A673 (cell line): ENCODE results near the gene PEPD. TPM values are rescaled to one million over a fixed set of nuclear protein-coding genes. Genes with fewer than 3 reads are reported as not detected.

Source experiments
- BruUV-seq: library from RNA; stranded (reverse); fragments of 400-500 nt; replicated peaks from 2 replicates; lab custom pipeline; 2021; lab: Mats Ljungman, UMichigan
- CTCF ChIA-PET: fragments of 300-600 bp; sonication (Branson Sonifier 250); formaldehyde crosslinking; loops from one replicate; lab custom pipeline; 2022; ENCODE audit warnings: antibody characterized with exemption; lab: Charles Lee
- POLR2A ChIA-PET: fragments of 300-600 bp; sonication (Branson Sonifier 250); formaldehyde crosslinking; loops from one replicate; lab custom pipeline; 2022; ENCODE audit warnings: antibody characterized with exemption; ENCODE audit not compliant: low non-redundant PET; lab: Charles Lee
- DNase-seq: peaks from one replicate; pipeline ENCODE4 v3.0.0-alpha.2; 2015; ENCODE audit warnings: low spot score
- H3K27ac ChIP-seq: fragments of 200-600 bp; sonication (generic); 2 replicates; pipeline ENCODE4 v1.5.1; 2016; ENCODE audit warnings: mixed run types, low read depth, mild to moderate bottlenecking, mixed read lengths, antibody characterized with exemption, low read length; ENCODE audit not compliant: poor library complexity, severe bottlenecking
- H3K27me3 ChIP-seq: fragments of 200-600 bp; sonication (generic); replicated peaks from 2 replicates; pipeline ENCODE4 v1.6.1; 2017; ENCODE audit warnings: mixed run types, low read depth, mild to moderate bottlenecking, mixed read lengths, antibody characterized with exemption, low read length; ENCODE audit not compliant: insufficient read depth, poor library complexity
- H3K36me3 ChIP-seq: fragments of 200-600 bp; sonication (generic); 2 replicates; pipeline ENCODE4 v1.6.1; 2016; ENCODE audit warnings: mixed run types, mild to moderate bottlenecking, mixed read lengths, antibody characterized with exemption, low read length; ENCODE audit not compliant: insufficient read depth, poor library complexity, severe bottlenecking
- H3K4me1 ChIP-seq: fragments of 200-600 bp; sonication (generic); 2 replicates; pipeline ENCODE4 v1.6.1; 2017; ENCODE audit warnings: mixed run types, mild to moderate bottlenecking, mixed read lengths, antibody characterized with exemption, low read length; ENCODE audit not compliant: insufficient read depth, poor library complexity, severe bottlenecking
- H3K4me3 ChIP-seq: fragments of 200-600 bp; sonication (generic); 2 replicates; pipeline ENCODE4 v1.5.1; 2016; ENCODE audit warnings: low read depth, mixed run types, mild to moderate bottlenecking, mixed read lengths, low read length; ENCODE audit not compliant: poor library complexity, severe bottlenecking
- H3K9me3 ChIP-seq: fragments of 200-600 bp; sonication (generic); 2 replicates; pipeline ENCODE4 v1.6.1; 2016; ENCODE audit warnings: mixed run types, low read depth, mild to moderate bottlenecking, mixed read lengths, antibody characterized with exemption, low read length; ENCODE audit not compliant: poor library complexity, severe bottlenecking
- EZH2 ChIP-seq: fragments of 200-600 bp; sonication (generic); IDR thresholded peaks from 2 replicates; pipeline ENCODE4 v1.6.1; 2017; ENCODE audit warnings: borderline replicate concordance, low read depth, mild to moderate bottlenecking, mixed read lengths, antibody characterized with exemption, low read length; ENCODE audit not compliant: poor library complexity, severe bottlenecking
- intact Hi-C: fragments of 100-400 bp; cut with micrococcal nuclease; formaldehyde crosslinking; loops from one replicate; pipeline ENCODE4 v1.10.0; 2022; ENCODE audit not compliant: unreplicated experiment
- total RNA-seq: library from RNA; stranded (reverse); gene quantifications from 2 replicates; pipeline ENCODE4 v1.2.3, GENCODE V29; 2021
- TF ChIP-seq, protein P1 (sequence below): fragments of 300-800, 200-600 bp; sonication (generic); conservative IDR thresholded peaks from 2 replicates; pipeline ENCODE4 v1.5.1; 2017; ENCODE audit warnings: low read depth, mild to moderate bottlenecking, antibody characterized with exemption, low read length, moderate library complexity, mixed read lengths

The PEPD gene
- total RNA-seq, 1 experiment from 2014 or later = 82.2 TPM

DNA sequence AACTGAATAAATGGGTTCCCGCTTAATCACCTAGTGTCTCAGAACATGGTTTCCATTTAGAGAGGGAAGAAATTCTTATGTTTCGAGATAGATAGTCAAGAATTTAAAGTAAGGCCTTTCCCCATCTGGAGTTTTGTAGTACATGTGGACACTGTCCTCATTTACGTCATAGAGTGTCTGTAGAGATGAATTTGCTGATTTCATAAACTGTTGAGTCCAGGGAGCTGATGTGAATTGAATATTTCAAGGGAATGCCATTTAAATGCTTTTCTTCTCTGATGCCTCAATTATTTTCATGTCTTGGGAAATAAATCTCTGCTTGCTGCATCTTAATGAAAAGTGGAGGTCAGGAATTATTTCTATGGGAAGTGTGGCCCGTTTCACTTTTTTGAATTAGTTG lies 138.6 kb downstream of the PEPD start:
- CTCF ChIA-PET = no interaction called here
- POLR2A ChIA-PET = no interaction called here
- Histone ChIP-seq H3K4me3 (no peak overlapping the region), H3K27ac (no peak overlapping the region), H3K36me3 (peaks cover 36% of the 10 kb centered on the region), H3K9me3 (no peaks in the 10 kb centered on the region), H3K4me1 (peaks cover 13% of the 10 kb centered on the region), H3K27me3 (no peaks in the 10 kb centered on the region)
- no TSS peak for BruUV-seq
- DNase-seq = no peak
- intact Hi-C loops = no loop called here
- TF ChIP-seq, protein P1, sequence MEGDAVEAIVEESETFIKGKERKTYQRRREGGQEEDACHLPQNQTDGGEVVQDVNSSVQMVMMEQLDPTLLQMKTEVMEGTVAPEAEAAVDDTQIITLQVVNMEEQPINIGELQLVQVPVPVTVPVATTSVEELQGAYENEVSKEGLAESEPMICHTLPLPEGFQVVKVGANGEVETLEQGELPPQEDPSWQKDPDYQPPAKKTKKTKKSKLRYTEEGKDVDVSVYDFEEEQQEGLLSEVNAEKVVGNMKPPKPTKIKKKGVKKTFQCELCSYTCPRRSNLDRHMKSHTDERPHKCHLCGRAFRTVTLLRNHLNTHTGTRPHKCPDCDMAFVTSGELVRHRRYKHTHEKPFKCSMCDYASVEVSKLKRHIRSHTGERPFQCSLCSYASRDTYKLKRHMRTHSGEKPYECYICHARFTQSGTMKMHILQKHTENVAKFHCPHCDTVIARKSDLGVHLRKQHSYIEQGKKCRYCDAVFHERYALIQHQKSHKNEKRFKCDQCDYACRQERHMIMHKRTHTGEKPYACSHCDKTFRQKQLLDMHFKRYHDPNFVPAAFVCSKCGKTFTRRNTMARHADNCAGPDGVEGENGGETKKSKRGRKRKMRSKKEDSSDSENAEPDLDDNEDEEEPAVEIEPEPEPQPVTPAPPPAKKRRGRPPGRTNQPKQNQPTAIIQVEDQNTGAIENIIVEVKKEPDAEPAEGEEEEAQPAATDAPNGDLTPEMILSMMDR = no peak
- no peak for TF ChIP-seq EZH2

GRCh38 chr19:33382006-33382405 lies 139.6 kb downstream of the PEPD start:
- H3K36me3 ChIP-seq = peaks cover 36% of the 10 kb centered on the region
- no peaks in the 10 kb centered on the region for H3K27me3 ChIP-seq
- no peak for TF ChIP-seq EZH2
- TF ChIP-seq, protein P1 = no peak
- no peaks in the 10 kb centered on the region for H3K9me3 ChIP-seq
- peaks cover 23% of the 10 kb centered on the region for H3K4me1 ChIP-seq
- no peak for DNase-seq
- no peak overlapping the region for H3K27ac ChIP-seq
- intact Hi-C loops = no loop called here
- POLR2A ChIA-PET = no interaction called here
- CTCF ChIA-PET = interaction anchor here (0.5 kb wide), 1 partner anchor 15 kb away, joined by 6 read pairs; no protein-coding TSS in a partner anchor
- H3K4me3 ChIP-seq = no peak overlapping the region
- BruUV-seq = no TSS peak

DNA sequence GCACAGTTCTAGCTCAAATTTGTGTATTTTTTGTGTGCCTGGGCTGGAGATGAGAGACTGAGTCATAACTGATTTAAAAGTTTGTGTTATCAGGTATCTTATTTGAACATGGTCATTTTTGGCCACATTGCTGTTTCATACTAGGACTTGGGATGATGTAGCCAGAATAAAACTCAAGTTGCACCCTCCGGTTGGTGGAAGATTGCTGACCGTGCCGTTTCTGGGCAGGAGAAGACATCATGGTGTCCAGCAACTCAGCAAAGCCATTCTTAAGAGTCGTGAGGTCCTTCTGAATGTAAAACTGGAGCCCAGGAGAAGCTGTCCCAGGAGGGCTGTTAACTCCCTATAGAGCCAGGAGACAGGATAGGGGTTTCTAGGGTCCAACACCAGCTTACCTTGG lies 140.5 kb downstream of the PEPD start:
- H3K27me3 ChIP-seq = no peaks in the 10 kb centered on the region
- H3K4me1 ChIP-seq = peaks cover 25% of the 10 kb centered on the region
- BruUV-seq = no TSS peak
- intact Hi-C loops = no loop called here
- CTCF ChIA-PET = no interaction called here
- no peak overlapping the region for H3K4me3 ChIP-seq
- H3K27ac ChIP-seq = no peak overlapping the region
- peaks cover 36% of the 10 kb centered on the region for H3K36me3 ChIP-seq
- H3K9me3 ChIP-seq = no peaks in the 10 kb centered on the region
- no peak for TF ChIP-seq EZH2
- TF ChIP-seq, protein P1 = no peak
- POLR2A ChIA-PET = no interaction called here
- DNase-seq = no peak
